WTC11 (cell line): ENCODE results near the gene ANKRD22. TPM values are rescaled to one million over a fixed set of nuclear protein-coding genes. Genes with fewer than 3 reads are reported as not detected.

Source experiments
- ATAC-seq: fragments of 200-7000 bp; cut with Tn5 transposase; 2 replicates; pipeline ENCODE4 v1.10.0; 2021; ENCODE audit warnings: mild to moderate bottlenecking, moderate library complexity
- CTCF ChIA-PET: fragments of 300-600 bp; sonication (Branson Sonifier 250); formaldehyde crosslinking; loops from one replicate; lab custom pipeline; 2021; ENCODE audit warnings: antibody characterized with exemption; lab: Charles Lee
- POLR2A ChIA-PET: fragments of 350-600 bp; sonication (Branson Sonifier 250); formaldehyde crosslinking; loops from one replicate; lab custom pipeline; 2021; ENCODE audit warnings: antibody characterized with exemption; lab: Charles Lee
- DNase-seq: peaks from one replicate; pipeline ENCODE4 v3.0.0; 2021; ENCODE audit warnings: low spot score
- H3K27ac Mint-ChIP-seq: 2 replicates; pipeline ENCODE4 v1.8.0; 2021; ENCODE audit warnings: mixed read lengths
- H3K27me3 Mint-ChIP-seq: 2 replicates; pipeline ENCODE4 v1.8.0; 2021; ENCODE audit warnings: low read depth, mild to moderate bottlenecking, moderate library complexity, mixed read lengths
- H3K36me3 Mint-ChIP-seq: 2 replicates; pipeline ENCODE4 v1.8.0; 2021; ENCODE audit warnings: mixed read lengths
- H3K4me1 Mint-ChIP-seq: 2 replicates; pipeline ENCODE4 v1.8.0; 2022; ENCODE audit warnings: mixed read lengths
- H3K4me3 Mint-ChIP-seq: 2 replicates; pipeline ENCODE4 v1.8.0; 2021; ENCODE audit warnings: mild to moderate bottlenecking, moderate library complexity, mixed read lengths
- H3K9me3 Mint-ChIP-seq: 2 replicates; pipeline ENCODE4 v1.8.0; 2021; ENCODE audit warnings: mixed read lengths
- ATF1 ChIP-seq: sonication (generic); formaldehyde crosslinking; IDR thresholded peaks from 2 replicates; pipeline ENCODE4 v1.8.1; 2023; ENCODE audit warnings: mild to moderate bottlenecking, moderate library complexity, missing genetic modification reagents
- E2F5 ChIP-seq: sonication (generic); formaldehyde crosslinking; IDR thresholded peaks from 2 replicates; pipeline ENCODE4 v1.8.1; 2022; ENCODE audit warnings: mild to moderate bottlenecking, moderate library complexity, missing genetic modification reagents
- ELF4 ChIP-seq: sonication (generic); formaldehyde crosslinking; IDR thresholded peaks from 2 replicates; pipeline ENCODE4 v1.8.1; 2022; ENCODE audit warnings: low read depth, mild to moderate bottlenecking, moderate library complexity, missing genetic modification reagents
- ESRRA ChIP-seq: sonication (generic); formaldehyde crosslinking; IDR thresholded peaks from 2 replicates; pipeline ENCODE4 v1.8.1; 2022; ENCODE audit warnings: mild to moderate bottlenecking, missing genetic modification reagents, borderline replicate concordance
- ETV6 ChIP-seq: sonication (generic); formaldehyde crosslinking; IDR thresholded peaks from 2 replicates; pipeline ENCODE4 v1.8.1; 2022; ENCODE audit warnings: mild to moderate bottlenecking, missing genetic modification reagents
- FOXP1 ChIP-seq: sonication (generic); formaldehyde crosslinking; IDR thresholded peaks from 2 replicates; pipeline ENCODE4 v1.8.0; 2022; ENCODE audit warnings: missing genetic modification reagents, mild to moderate bottlenecking, moderate library complexity, borderline replicate concordance
- HMGA2 ChIP-seq: fragments of 250-450 bp; sonication (Bioruptor Pico); IDR thresholded peaks from 2 replicates; pipeline ENCODE4 v1.4.0; 2021; ENCODE audit warnings: mild to moderate bottlenecking, moderate library complexity
- MLX ChIP-seq: sonication (generic); formaldehyde crosslinking; IDR thresholded peaks from 2 replicates; pipeline ENCODE4 v1.8.1; 2023; ENCODE audit warnings: mild to moderate bottlenecking, missing genetic modification reagents, moderate library complexity
- NFATC4 ChIP-seq: fragments of 250-450 bp; sonication (Bioruptor Pico); IDR thresholded peaks from 2 replicates; pipeline ENCODE4 v1.9.0; 2021; ENCODE audit warnings: mild to moderate bottlenecking
- NR2C2 ChIP-seq: sonication (generic); formaldehyde crosslinking; IDR thresholded peaks from 2 replicates; pipeline ENCODE4 v1.8.0; 2022; ENCODE audit warnings: mild to moderate bottlenecking, missing genetic modification reagents
- OVOL2 ChIP-seq: fragments of 250-450 bp; sonication (Bioruptor Pico); IDR thresholded peaks from 2 replicates; pipeline ENCODE4 v1.9.0; 2021; ENCODE audit warnings: mild to moderate bottlenecking, borderline replicate concordance
- PRDM15 ChIP-seq: sonication (generic); formaldehyde crosslinking; IDR thresholded peaks from 2 replicates; pipeline ENCODE4 v1.8.0; 2022; ENCODE audit warnings: missing genetic modification reagents
- ZNF317 ChIP-seq: sonication (generic); formaldehyde crosslinking; IDR thresholded peaks from 2 replicates; pipeline ENCODE4 v1.8.1; 2023; ENCODE audit warnings: low read depth, mild to moderate bottlenecking, moderate library complexity, missing genetic modification reagents, borderline replicate concordance
- ZNF423 ChIP-seq: fragments of 250-450 bp; sonication (Bioruptor Pico); IDR thresholded peaks from 2 replicates; pipeline ENCODE4 v2.1.2; 2022; ENCODE audit warnings: mild to moderate bottlenecking, moderate library complexity
- ZNF425 ChIP-seq: fragments of 250-450 bp; sonication (Bioruptor Pico); conservative IDR thresholded peaks from 2 replicates; pipeline ENCODE4 v1.9.0; 2021; ENCODE audit warnings: mild to moderate bottlenecking
- ZNF512 ChIP-seq: sonication (generic); formaldehyde crosslinking; IDR thresholded peaks from 2 replicates; pipeline ENCODE4 v1.8.1; 2022; ENCODE audit warnings: missing genetic modification reagents, borderline replicate concordance
- total RNA-seq: library from RNA; stranded (reverse); gene quantifications from 3 replicates; pipeline ENCODE4 v1.2.3, GENCODE V29; 2021

The ANKRD22 gene
- total RNA-seq, 1 experiment from 2014 or later: not detected

- no peaks in the 10 kb centered on the region for H3K27me3 Mint-ChIP-seq
- no peaks in the 10 kb centered on the region for H3K36me3 Mint-ChIP-seq
Observed at GRCh38 chr10:88787463-88787862, 64.2 kb downstream of the ANKRD22 start.

GRCh38 chr10:88786032-88786770 lies 65.4 kb downstream of the ANKRD22 start:
- Mint-ChIP-seq H3K4me3 (no peak overlapping the region), H3K4me1 (peaks cover 4% of the 10 kb centered on the region; the same call in 1 of the 2 replicates), H3K27ac (no peak overlapping the region), H3K36me3 (no peaks in the 10 kb centered on the region), H3K9me3 (0 out of 2 replicates have a peak, but pooled peaks cover 4% of the 10 kb centered on the region), H3K27me3 (no peaks in the 10 kb centered on the region)
- ChIA-PET CTCF (interaction anchor here (3.3 kb wide), 1 partner anchor 58 kb away, joined by 24 read pairs; no protein-coding TSS in a partner anchor), POLR2A (no interaction called here)
- ATAC-seq (no peak), DNase-seq (no peak)
- TF ChIP-seq E2F5 (CRISPR knock-in tag): no peak
- no peak for TF ChIP-seq ETV6
- no peak for TF ChIP-seq ELF4 (CRISPR knock-in tag)
- no peak for TF ChIP-seq MLX
- no peak for TF ChIP-seq OVOL2 (CRISPR knock-in tag)
- TF ChIP-seq ZNF423: no peak
- no peak for TF ChIP-seq HMGA2 (CRISPR knock-in tag)
- no peak for TF ChIP-seq FOXP1 (CRISPR knock-in tag)
- no peak for TF ChIP-seq NFATC4 (CRISPR knock-in tag)
- no peak for TF ChIP-seq ATF1 (CRISPR knock-in tag)
- TF ChIP-seq ZNF317 (CRISPR knock-in tag): no peak
- no peak for TF ChIP-seq ESRRA (CRISPR knock-in tag)
- no peak for TF ChIP-seq NR2C2 (CRISPR knock-in tag)

More at GRCh38 chr10:88787463-88787862, 64.2 kb downstream of the ANKRD22 start:
- Mint-ChIP-seq H3K27ac (no peak overlapping the region), H3K4me1 (peaks cover 6% of the 10 kb centered on the region; the same call in 1 of the 2 replicates), H3K4me3 (no peak overlapping the region), H3K9me3 (0 out of 2 replicates have a peak, but pooled peaks cover 4% of the 10 kb centered on the region)
- ChIA-PET CTCF (interaction anchor here (3.3 kb wide), 1 partner anchor 59 kb away, joined by 24 read pairs; no protein-coding TSS in a partner anchor), POLR2A (no interaction called here)
- no peak for DNase-seq
- TF ChIP-seq PRDM15 (CRISPR knock-in tag) (no peak), ZNF317 (CRISPR knock-in tag) (no peak), ZNF512 (CRISPR knock-in tag) (no peak), ZNF425 (CRISPR knock-in tag) (no peak)
- no peak for ATAC-seq
